ENCODE results near the gene SCRT2.

DNA sequence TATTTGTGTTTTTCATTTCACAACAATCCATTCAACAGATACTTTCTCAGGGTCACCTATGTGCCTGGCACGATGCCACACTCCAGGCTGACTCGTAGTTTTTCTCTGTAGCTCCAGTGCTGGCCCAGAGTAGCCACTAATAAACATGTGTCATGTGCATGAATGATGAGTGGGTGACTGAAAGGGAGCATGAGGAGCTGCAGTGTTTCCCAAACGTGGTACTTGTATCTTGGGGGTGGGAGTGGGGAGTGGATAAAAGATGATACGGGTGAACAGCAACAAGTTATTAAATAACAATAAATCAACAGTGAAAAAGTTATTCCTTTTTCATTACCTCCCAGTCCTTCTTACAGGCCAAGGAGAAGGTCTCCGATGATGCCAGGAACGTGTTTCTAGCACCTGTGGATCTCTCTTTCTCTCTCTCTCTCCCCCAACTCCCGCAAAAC is 39.7 kb downstream of the SCRT2 start:
- TF ChIP-seq SP1 (IDR thresholded peaks at IDR 0.05) (no peak), FOXA1 (IDR thresholded peaks at IDR 0.05) (no peak), TARDBP (IDR thresholded peaks at IDR 0.05) (no peak), PKNOX1 (IDR thresholded peaks at IDR 0.05) (no peak), FOXK2 (IDR thresholded peaks at IDR 0.05) (no peak), BHLHE40 (IDR thresholded peaks at IDR 0.05; ENCODE audit: borderline replicate concordance) (no peak), L3MBTL2 (conservative IDR thresholded peaks at IDR 0.05) (no peak), ELF4 (IDR thresholded peaks at IDR 0.05) (no peak), HDGF (IDR thresholded peaks at IDR 0.05; ENCODE audit: borderline replicate concordance) (no peak), SUZ12 (IDR thresholded peaks at IDR 0.05) (no peak), ARNT (IDR thresholded peaks at IDR 0.05) (no peak)
